Erythroblast (primary cell): Measurements from ENCODE around the gene TPRA1.

Source experiments
- GATA1 ChIP-seq: IDR thresholded peaks from 2 replicates; pipeline ENCODE4 v1.6.1; 2011; ENCODE audit warnings: low read depth, mild to moderate bottlenecking, control low read depth, low read length, moderate library complexity
- POLR2A ChIP-seq: IDR thresholded peaks from 2 replicates; pipeline ENCODE4 v1.6.1; 2011; ENCODE audit warnings: mild to moderate bottlenecking, low read length

- TF ChIP-seq POLR2A (no peak), GATA1 (no peak)
Measured at GRCh38 chr3:127544803-127545201, 45.7 kb downstream of the TPRA1 start.
